Gastrocnemius medialis (tissue), 4 donors: ENCODE measurements around the gene CD46. TPM values are rescaled to one million over a fixed set of nuclear protein-coding genes. Genes with fewer than 3 reads are reported as not detected.

ENCODE experiments used
- ATAC-seq, 2 donors: fragments of 150-250 bp; one replicate each; pipeline ENCODE4 v1.9.1; 2016
- DNase-seq, 2 donors: peaks; one replicate each; pipeline ENCODE4 v3.0.0-alpha.2; 2019
- H3K27ac ChIP-seq, 4 donors: fragments of 200-600 bp; sonication (generic); 1 replicate in 1 of 4; 2 replicates in 3 of 4; pipeline ENCODE4 v1.5.1; 2016 to 2018; ENCODE audit warnings: mild to moderate bottlenecking in 2 of 4, moderate library complexity in 1 of 4
- H3K27me3 ChIP-seq, 3 donors: fragments of 200-600 bp; sonication (generic) in 2 of 3; 1 replicate in 1 of 3; 2 replicates in 2 of 3; pipeline versions ENCODE4 v1.5.1 to v1.6.0; 2016 to 2019; ENCODE audit warnings: mild to moderate bottlenecking in 1 of 3, moderate library complexity in 1 of 3
- H3K36me3 ChIP-seq, 2 donors: fragments of 200-600 bp; sonication (generic) in 1 of 2; one replicate each; pipeline ENCODE4 v1.5.1; 2017 to 2018
- H3K4me1 ChIP-seq, 2 donors: fragments of 200-600 bp; sonication (generic) in 1 of 2; one replicate each; pipeline ENCODE4 v1.5.1; 2016 to 2017; ENCODE audit warnings: mild to moderate bottlenecking in 2 of 2
- H3K4me3 ChIP-seq, 4 donors: fragments of 200-600 bp; sonication (generic) in 3 of 4; 1 replicate in 1 of 4; 2 replicates in 3 of 4; pipeline ENCODE4 v1.5.1; 2016 to 2019; ENCODE audit warnings: mild to moderate bottlenecking in 2 of 4
- H3K9me3 ChIP-seq, 3 donors: fragments of 200-600 bp; sonication (generic) in 2 of 3; 1 replicate in 1 of 3; 2 replicates in 2 of 3; pipeline ENCODE4 v1.5.1; 2016 to 2019
- POLR2A ChIP-seq, 2 donors: fragments of 450-650 bp; IDR thresholded peaks; one replicate each; pipeline ENCODE4 v1.6.1; 2017; ENCODE audit warnings: antibody characterized with exemption in 2 of 2, mild to moderate bottlenecking in 2 of 2, moderate library complexity in 2 of 2
- in situ Hi-C, 4 donors: fragments of 200-750 bp; cut with MboI; loops; one replicate each; pipeline versions ENCODE4 v1.15.0 to v1.8.0; 2017; ENCODE audit warnings: low sequenced_read_pairs in 4 of 4
- intact Hi-C: fragments of 100-400 bp; cut with DNase I; formaldehyde crosslinking; loops from one replicate; pipeline ENCODE4 v1.15.1; 2023; ENCODE audit warnings: low total_unique reads
- total RNA-seq, 4 donors: library from RNA; depleted of rRNA; stranded (reverse); fragments of >200 nt; gene quantifications; one replicate each; pipeline versions ENCODE4 v1.1.0 to v1.2.3, GENCODE V29; 2016
- TF ChIP-seq, protein P1 (sequence below), 5 experiments: fragments of 450-650 bp in 3 of 5; fragments of 200-600 bp in 2 of 5; sonication (generic) in 2 of 5; IDR thresholded peaks in 4 of 5; conservative IDR thresholded peaks in 1 of 5; 1 replicate in 4 of 5; 2 replicates in 1 of 5; pipeline ENCODE4 v1.5.1; 2016 to 2019; ENCODE audit warnings: antibody characterized with exemption in 5 of 5, mild to moderate bottlenecking in 3 of 5, moderate library complexity in 3 of 5

The CD46 gene
- total RNA-seq, 4 donors from 2014 or later: 42.1 to 101 (median 80.2) TPM

DNA sequence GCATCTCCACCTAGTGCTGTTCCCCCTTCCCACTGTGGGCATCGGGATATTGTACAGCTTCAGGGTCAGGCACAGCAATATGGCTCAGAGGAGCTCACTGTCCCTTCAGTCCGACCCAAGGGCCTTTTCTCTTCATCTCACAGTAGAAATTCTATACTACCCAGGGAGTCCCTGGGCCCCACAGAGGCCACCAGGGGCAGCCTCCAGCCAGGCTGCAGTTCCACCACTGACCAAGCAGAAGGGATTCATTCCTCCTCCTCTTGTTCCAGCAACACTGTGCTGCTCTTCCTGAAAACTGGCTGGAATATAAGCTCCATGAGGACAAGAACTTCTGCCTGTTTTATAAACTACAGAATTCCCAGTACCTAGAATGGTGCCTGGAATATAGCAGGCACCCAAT lies 88.5 kb downstream of the CD46 start:
- Histone ChIP-seq H3K27me3 (no peaks in the 10 kb centered on the region), H3K27ac (peak overlapping the region in 3 of 4 donors; percentile 96 to 100 (median 100)), H3K4me1 (peaks cover 64 to 70% of the 10 kb centered on the region in 2 donors), H3K9me3 (no peaks in the 10 kb centered on the region), H3K4me3 (no peak overlapping the region), H3K36me3 (no peaks in the 10 kb centered on the region)
- TF ChIP-seq, protein P1, sequence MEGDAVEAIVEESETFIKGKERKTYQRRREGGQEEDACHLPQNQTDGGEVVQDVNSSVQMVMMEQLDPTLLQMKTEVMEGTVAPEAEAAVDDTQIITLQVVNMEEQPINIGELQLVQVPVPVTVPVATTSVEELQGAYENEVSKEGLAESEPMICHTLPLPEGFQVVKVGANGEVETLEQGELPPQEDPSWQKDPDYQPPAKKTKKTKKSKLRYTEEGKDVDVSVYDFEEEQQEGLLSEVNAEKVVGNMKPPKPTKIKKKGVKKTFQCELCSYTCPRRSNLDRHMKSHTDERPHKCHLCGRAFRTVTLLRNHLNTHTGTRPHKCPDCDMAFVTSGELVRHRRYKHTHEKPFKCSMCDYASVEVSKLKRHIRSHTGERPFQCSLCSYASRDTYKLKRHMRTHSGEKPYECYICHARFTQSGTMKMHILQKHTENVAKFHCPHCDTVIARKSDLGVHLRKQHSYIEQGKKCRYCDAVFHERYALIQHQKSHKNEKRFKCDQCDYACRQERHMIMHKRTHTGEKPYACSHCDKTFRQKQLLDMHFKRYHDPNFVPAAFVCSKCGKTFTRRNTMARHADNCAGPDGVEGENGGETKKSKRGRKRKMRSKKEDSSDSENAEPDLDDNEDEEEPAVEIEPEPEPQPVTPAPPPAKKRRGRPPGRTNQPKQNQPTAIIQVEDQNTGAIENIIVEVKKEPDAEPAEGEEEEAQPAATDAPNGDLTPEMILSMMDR (IDR thresholded peaks at IDR 0.05 in 4 of 5, conservative IDR thresholded peaks at IDR 0.05 in 1 of 5): peak in 3 of 5 experiments; percentile 11 to 35 (median 24)
- TF ChIP-seq POLR2A (IDR thresholded peaks at IDR 0.05): no peak
- in situ Hi-C loops: no loop called here
- DNase-seq (no peak), ATAC-seq (peak in 1 of 2 donors; percentile 13)
- intact Hi-C loops: no loop called here

DNA sequence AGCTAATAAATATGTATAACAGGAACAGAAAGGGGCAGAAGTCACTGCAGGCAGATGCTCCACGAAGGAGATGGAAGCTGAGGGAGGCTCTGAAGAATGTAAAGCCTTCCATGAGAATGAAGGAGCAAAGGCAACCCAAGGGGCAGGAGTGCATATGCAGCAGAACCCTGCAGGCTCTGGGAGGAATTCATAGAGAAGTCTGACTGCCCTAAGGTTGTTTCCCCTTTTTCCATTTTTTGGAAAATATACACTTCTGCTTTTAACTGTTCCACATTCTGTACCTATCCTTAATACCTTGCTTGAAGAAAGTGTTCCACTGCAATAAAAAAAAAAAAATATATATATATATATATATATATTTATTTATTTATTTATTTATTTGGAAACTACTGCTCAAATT lies 89.4 kb downstream of the CD46 start:
- TF ChIP-seq POLR2A (IDR thresholded peaks at IDR 0.05): no peak
- TF ChIP-seq, protein P1 (IDR thresholded peaks at IDR 0.05 in 4 of 5, conservative IDR thresholded peaks at IDR 0.05 in 1 of 5): no peak
- peaks cover 61 to 70% of the 10 kb centered on the region in 2 donors for H3K4me1 ChIP-seq
- H3K9me3 ChIP-seq: no peaks in the 10 kb centered on the region
- DNase-seq: no peak
- in situ Hi-C loops: no loop called here
- H3K27ac ChIP-seq: peak overlapping the region in 1 of 4 donors; percentile 6
- intact Hi-C loops: no loop called here
- H3K27me3 ChIP-seq: no peaks in the 10 kb centered on the region
- no peak overlapping the region for H3K4me3 ChIP-seq
- no peak for ATAC-seq
- no peaks in the 10 kb centered on the region for H3K36me3 ChIP-seq

DNA sequence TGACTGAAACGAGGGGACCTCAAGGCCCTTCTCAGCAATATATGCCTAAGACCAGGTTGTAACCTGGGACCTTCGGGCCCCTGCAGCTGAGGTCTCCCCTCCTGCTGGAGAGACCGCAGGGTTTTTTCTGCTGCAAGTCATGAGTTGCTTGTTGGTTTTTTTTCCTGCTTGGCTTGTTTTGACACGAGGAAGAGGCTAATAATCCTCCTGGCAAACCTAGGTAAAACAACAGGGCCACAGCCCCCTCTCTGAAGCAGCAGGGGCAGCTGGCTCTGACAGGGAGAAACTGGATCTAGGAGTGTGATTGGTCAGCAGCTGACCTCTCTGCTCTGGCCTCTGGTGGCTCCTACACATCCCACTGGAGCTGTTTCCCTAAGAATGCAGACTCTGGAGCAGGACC lies 90.0 kb downstream of the CD46 start:
- no peak for DNase-seq
- intact Hi-C loops (no loop called here), in situ Hi-C loops (no loop called here)
- Histone ChIP-seq H3K27ac (peak overlapping the region in 2 of 4 donors; percentile 6 to 23), H3K36me3 (no peaks in the 10 kb centered on the region), H3K27me3 (no peaks in the 10 kb centered on the region), H3K4me1 (peaks cover 62 to 64% of the 10 kb centered on the region in 2 donors), H3K9me3 (no peaks in the 10 kb centered on the region), H3K4me3 (no peak overlapping the region)
- no peak for TF ChIP-seq POLR2A (IDR thresholded peaks at IDR 0.05)
- TF ChIP-seq, protein P1 (IDR thresholded peaks at IDR 0.05 in 4 of 5, conservative IDR thresholded peaks at IDR 0.05 in 1 of 5): no peak
- no peak for ATAC-seq

DNA sequence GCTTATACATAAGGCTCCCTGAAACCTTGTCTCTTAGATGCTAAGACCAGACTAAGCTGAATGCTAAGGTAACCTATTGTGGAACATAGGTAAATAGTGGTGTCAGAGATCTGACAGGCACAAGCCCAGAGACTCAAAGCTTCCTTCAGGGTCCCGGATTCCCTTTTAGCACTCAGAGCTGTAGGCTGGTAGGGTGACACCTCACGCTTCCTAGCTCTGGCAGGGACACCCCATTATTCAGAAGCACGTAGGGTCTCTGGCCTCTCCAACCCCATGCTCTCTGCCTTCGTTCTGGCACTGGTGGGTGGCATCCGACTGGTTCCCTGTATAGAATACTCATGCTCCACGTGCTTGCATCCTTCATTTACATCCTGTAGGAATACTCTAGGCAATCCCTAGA lies 90.7 kb downstream of the CD46 start:
- Histone ChIP-seq H3K4me3 (no peak overlapping the region), H3K27me3 (no peaks in the 10 kb centered on the region), H3K4me1 (peaks cover 59 to 62% of the 10 kb centered on the region in 2 donors), H3K9me3 (no peaks in the 10 kb centered on the region), H3K36me3 (no peaks in the 10 kb centered on the region), H3K27ac (peak overlapping the region in 1 of 4 donors; percentile 6)
- TF ChIP-seq, protein P1 (IDR thresholded peaks at IDR 0.05 in 4 of 5, conservative IDR thresholded peaks at IDR 0.05 in 1 of 5): no peak
- TF ChIP-seq POLR2A (IDR thresholded peaks at IDR 0.05): no peak
- in situ Hi-C loops: no loop called here
- DNase-seq (no peak), ATAC-seq (no peak)
- intact Hi-C loops: no loop called here

DNA sequence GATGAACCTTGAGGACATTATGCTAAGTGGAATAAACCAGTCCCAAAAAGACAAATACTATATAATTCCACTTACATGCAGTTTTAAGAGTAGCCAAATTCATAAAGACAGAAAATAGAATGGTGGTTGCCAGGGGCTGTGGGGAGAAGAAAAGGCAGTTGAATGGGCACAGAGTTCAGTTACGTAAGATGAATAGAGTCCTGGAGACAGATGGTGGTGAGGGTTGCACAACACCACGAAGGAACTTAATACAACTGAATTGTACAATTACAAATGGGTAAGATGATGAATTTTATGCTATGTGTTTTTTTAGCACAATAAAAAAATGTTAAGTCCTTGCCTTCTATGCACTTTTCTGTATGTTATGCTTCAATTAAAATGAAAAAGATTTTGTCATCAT lies 92.5 kb downstream of the CD46 start:
- in situ Hi-C loops: no loop called here
- no peaks in the 10 kb centered on the region for H3K27me3 ChIP-seq
- no peaks in the 10 kb centered on the region for H3K36me3 ChIP-seq
- ATAC-seq (peak; percentile 75 to 82), DNase-seq (peak in 1 of 2 donors; percentile 60)
- intact Hi-C loops: no loop called here
- H3K4me3 ChIP-seq: no peak overlapping the region
- no peaks in the 10 kb centered on the region for H3K9me3 ChIP-seq
- peak overlapping the region; percentile 8 to 81 (median 61) for H3K27ac ChIP-seq
- H3K4me1 ChIP-seq: peaks cover 58 to 62% of the 10 kb centered on the region in 2 donors
- no peak for TF ChIP-seq POLR2A (IDR thresholded peaks at IDR 0.05)
- TF ChIP-seq, protein P1 (IDR thresholded peaks at IDR 0.05 in 4 of 5, conservative IDR thresholded peaks at IDR 0.05 in 1 of 5): no peak
